ENCODE results near the gene GMEB2. TPM values are rescaled to one million over a fixed set of nuclear protein-coding genes. Genes with fewer than 3 reads are reported as not detected.

The GMEB2 gene
- total and polyA plus RNA-seq, 2 donors, result 9.3 to 16.3 TPM

- H3K4me1 ChIP-seq (ENCODE audit: control insufficient read depth in 2 of 2, insufficient read depth in 2 of 2, low read length in 2 of 2), result peaks cover under 1 to 6% of the 10 kb centered on the region in 2 donors
- peaks cover 8% of the 10 kb centered on the region in 2 donors for H3K36me3 ChIP-seq (ENCODE audit: control insufficient read depth in 2 of 2, insufficient read depth in 2 of 2, low read length in 1 of 2)
- WGBS, result 94% methylated on average over 23 of the region's 23 CpGs
- no peak overlapping the region for H3K4me3 ChIP-seq (ENCODE audit: low read length in 2 of 2)
- no peak for DNase-seq (ENCODE audit: low read depth in 6 of 9, low spot score in 9 of 9)
- no peaks in the 10 kb centered on the region for H3K9me3 ChIP-seq (ENCODE audit: control insufficient read depth in 2 of 2, insufficient read depth in 1 of 2, low read length in 1 of 2)
- peaks cover 3 to 17% of the 10 kb centered on the region in 2 donors for H3K27me3 ChIP-seq (ENCODE audit: control insufficient read depth in 2 of 2, insufficient read depth in 1 of 2, low read length in 1 of 2)
- peak overlapping the region in 1 of 2 donors; percentile 49 for H3K27ac ChIP-seq (ENCODE audit: low read depth in 1 of 2, low read length in 1 of 2)
Measured at GRCh38 chr20:63582382-63583063, 44.4 kb downstream of the GMEB2 start.

- H3K9me3 ChIP-seq (ENCODE audit: control insufficient read depth in 2 of 2, insufficient read depth in 1 of 2, low read length in 1 of 2), result no peaks in the 10 kb centered on the region
- no peaks in the 10 kb centered on the region for H3K4me1 ChIP-seq (ENCODE audit: control insufficient read depth in 2 of 2, insufficient read depth in 2 of 2, low read length in 2 of 2)
- peak overlapping the region in 1 of 2 donors; percentile 5 for H3K27ac ChIP-seq (ENCODE audit: low read depth in 1 of 2, low read length in 1 of 2)
- no peaks in the 10 kb centered on the region for H3K36me3 ChIP-seq (ENCODE audit: control insufficient read depth in 2 of 2, insufficient read depth in 2 of 2, low read length in 1 of 2)
- WGBS, result 50% methylated on average over 12 of the region's 12 CpGs
- peak in 8 of 9 donors; percentile 37 to 83 (median 54) for DNase-seq (ENCODE audit: low read depth in 6 of 9, low spot score in 9 of 9)
- no peak overlapping the region for H3K4me3 ChIP-seq (ENCODE audit: low read length in 2 of 2)
- H3K27me3 ChIP-seq (ENCODE audit: control insufficient read depth in 2 of 2, insufficient read depth in 1 of 2, low read length in 1 of 2), result peaks cover 3 to 23% of the 10 kb centered on the region in 2 donors
Measured at GRCh38 chr20:63580796-63581461, 46.0 kb downstream of the GMEB2 start.

GRCh38 chr20:63579017-63579694, 47.7 kb downstream of the GMEB2 start:
- peaks cover 3 to 40% of the 10 kb centered on the region in 2 donors for H3K27me3 ChIP-seq (ENCODE audit: control insufficient read depth in 2 of 2, insufficient read depth in 1 of 2, low read length in 1 of 2)
- WGBS, result 91% methylated on average over 19 of the region's 19 CpGs
- no peak for DNase-seq (ENCODE audit: low read depth in 6 of 9, low spot score in 9 of 9)
- no peak overlapping the region for H3K4me3 ChIP-seq (ENCODE audit: low read length in 2 of 2)
- H3K27ac ChIP-seq (ENCODE audit: low read depth in 1 of 2, low read length in 1 of 2), result no peak overlapping the region
- H3K36me3 ChIP-seq (ENCODE audit: control insufficient read depth in 2 of 2, insufficient read depth in 2 of 2, low read length in 1 of 2), result no peaks in the 10 kb centered on the region
- peaks cover 4% of the 10 kb centered on the region in 2 donors for H3K4me1 ChIP-seq (ENCODE audit: control insufficient read depth in 2 of 2, insufficient read depth in 2 of 2, low read length in 2 of 2)
- no peaks in the 10 kb centered on the region for H3K9me3 ChIP-seq (ENCODE audit: control insufficient read depth in 2 of 2, insufficient read depth in 1 of 2, low read length in 1 of 2)

GRCh38 chr20:63578224-63579016, 48.5 kb downstream of the GMEB2 start:
- 89% methylated on average over 26 of the region's 26 CpGs for WGBS
- H3K27ac ChIP-seq (ENCODE audit: low read depth in 1 of 2, low read length in 1 of 2), result no peak overlapping the region
- peaks cover 3 to 44% of the 10 kb centered on the region in 2 donors for H3K27me3 ChIP-seq (ENCODE audit: control insufficient read depth in 2 of 2, insufficient read depth in 1 of 2, low read length in 1 of 2)
- H3K4me1 ChIP-seq (ENCODE audit: control insufficient read depth in 2 of 2, insufficient read depth in 2 of 2, low read length in 2 of 2), result peaks cover 6 to 8% of the 10 kb centered on the region in 2 donors
- DNase-seq (ENCODE audit: low read depth in 6 of 9, low spot score in 9 of 9), result no peak
- no peaks in the 10 kb centered on the region for H3K36me3 ChIP-seq (ENCODE audit: control insufficient read depth in 2 of 2, insufficient read depth in 2 of 2, low read length in 1 of 2)
- no peaks in the 10 kb centered on the region for H3K9me3 ChIP-seq (ENCODE audit: control insufficient read depth in 2 of 2, insufficient read depth in 1 of 2, low read length in 1 of 2)
- no peak overlapping the region for H3K4me3 ChIP-seq (ENCODE audit: low read length in 2 of 2)

- Histone ChIP-seq H3K9me3 (ENCODE audit: control insufficient read depth in 2 of 2, insufficient read depth in 1 of 2, low read length in 1 of 2) (peaks cover 0 to 2% of the 10 kb centered on the region in 2 donors), H3K4me1 (ENCODE audit: control insufficient read depth in 2 of 2, insufficient read depth in 2 of 2, low read length in 2 of 2) (peaks cover 9 to 12% of the 10 kb centered on the region in 2 donors), H3K27me3 (ENCODE audit: control insufficient read depth in 2 of 2, insufficient read depth in 1 of 2, low read length in 1 of 2) (peaks cover 3 to 50% of the 10 kb centered on the region in 2 donors), H3K27ac (ENCODE audit: low read depth in 1 of 2, low read length in 1 of 2) (no peak overlapping the region), H3K4me3 (ENCODE audit: low read length in 2 of 2) (no peak overlapping the region), H3K36me3 (ENCODE audit: control insufficient read depth in 2 of 2, insufficient read depth in 2 of 2, low read length in 1 of 2) (no peaks in the 10 kb centered on the region)
- DNase-seq (ENCODE audit: low read depth in 6 of 9, low spot score in 9 of 9), result no peak
- WGBS, result 94% methylated on average over 19 of the region's 19 CpGs
Measured at GRCh38 chr20:63577317-63577894, 49.5 kb downstream of the GMEB2 start.

- no peak for DNase-seq (ENCODE audit: low read depth in 6 of 9, low spot score in 9 of 9)
Measured at GRCh38 chr20:63576311-63576710, 50.6 kb downstream of the GMEB2 start.

GRCh38 chr20:63574829-63575743, 51.8 kb downstream of the GMEB2 start:
- DNase-seq (ENCODE audit: low read depth in 6 of 9, low spot score in 9 of 9), result no peak
- Histone ChIP-seq H3K4me1 (ENCODE audit: control insufficient read depth in 2 of 2, insufficient read depth in 2 of 2, low read length in 2 of 2) (peaks cover 9 to 12% of the 10 kb centered on the region in 2 donors), H3K9me3 (ENCODE audit: control insufficient read depth in 2 of 2, insufficient read depth in 1 of 2, low read length in 1 of 2) (peaks cover 0 to 2% of the 10 kb centered on the region in 2 donors), H3K27ac (ENCODE audit: low read depth in 1 of 2, low read length in 1 of 2) (no peak overlapping the region), H3K4me3 (ENCODE audit: low read length in 2 of 2) (no peak overlapping the region), H3K36me3 (ENCODE audit: control insufficient read depth in 2 of 2, insufficient read depth in 2 of 2, low read length in 1 of 2) (peaks cover 0 to 4% of the 10 kb centered on the region in 2 donors), H3K27me3 (ENCODE audit: control insufficient read depth in 2 of 2, insufficient read depth in 1 of 2, low read length in 1 of 2) (peaks cover 5 to 45% of the 10 kb centered on the region in 2 donors)
- 84% methylated on average over 28 of the region's 28 CpGs for WGBS

More at GRCh38 chr20:63576311-63576710, 50.6 kb downstream of the GMEB2 start:
- WGBS, result 93% methylated on average over 7 of the region's 7 CpGs
- peaks cover 0 to 4% of the 10 kb centered on the region in 2 donors for H3K36me3 ChIP-seq (ENCODE audit: control insufficient read depth in 2 of 2, insufficient read depth in 2 of 2, low read length in 1 of 2)
- peaks cover 5 to 50% of the 10 kb centered on the region in 2 donors for H3K27me3 ChIP-seq (ENCODE audit: control insufficient read depth in 2 of 2, insufficient read depth in 1 of 2, low read length in 1 of 2)
- peaks cover 0 to 2% of the 10 kb centered on the region in 2 donors for H3K9me3 ChIP-seq (ENCODE audit: control insufficient read depth in 2 of 2, insufficient read depth in 1 of 2, low read length in 1 of 2)
- H3K4me1 ChIP-seq (ENCODE audit: control insufficient read depth in 2 of 2, insufficient read depth in 2 of 2, low read length in 2 of 2), result peaks cover 9 to 12% of the 10 kb centered on the region in 2 donors
- H3K4me3 ChIP-seq (ENCODE audit: low read length in 2 of 2), result no peak overlapping the region
- H3K27ac ChIP-seq (ENCODE audit: low read depth in 1 of 2, low read length in 1 of 2), result no peak overlapping the region

Data from thymus (tissue), 11 donors.